ENCODE measurements around the gene CYSLTR2.

DNA sequence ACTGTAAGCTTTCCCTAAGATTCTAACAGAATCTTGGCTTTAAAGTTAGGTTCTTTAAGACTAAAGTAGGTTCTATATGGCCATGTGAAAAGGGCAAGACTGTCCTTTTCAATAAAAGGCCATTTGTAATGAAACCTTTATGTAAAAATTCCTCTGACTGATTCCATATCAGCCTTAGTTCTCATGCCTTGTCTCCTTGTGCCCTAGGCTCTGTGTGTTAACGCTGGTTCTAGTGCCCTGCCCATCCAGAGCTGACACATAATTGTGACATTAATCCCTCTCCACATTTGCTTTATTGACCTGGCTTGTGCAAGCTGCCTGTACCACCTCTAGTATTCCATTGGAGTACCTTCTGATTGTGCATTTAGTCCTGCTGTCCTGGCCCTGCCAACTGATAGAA, 28.2 kb downstream of the CYSLTR2 start:
- TF ChIP-seq, protein P1, sequence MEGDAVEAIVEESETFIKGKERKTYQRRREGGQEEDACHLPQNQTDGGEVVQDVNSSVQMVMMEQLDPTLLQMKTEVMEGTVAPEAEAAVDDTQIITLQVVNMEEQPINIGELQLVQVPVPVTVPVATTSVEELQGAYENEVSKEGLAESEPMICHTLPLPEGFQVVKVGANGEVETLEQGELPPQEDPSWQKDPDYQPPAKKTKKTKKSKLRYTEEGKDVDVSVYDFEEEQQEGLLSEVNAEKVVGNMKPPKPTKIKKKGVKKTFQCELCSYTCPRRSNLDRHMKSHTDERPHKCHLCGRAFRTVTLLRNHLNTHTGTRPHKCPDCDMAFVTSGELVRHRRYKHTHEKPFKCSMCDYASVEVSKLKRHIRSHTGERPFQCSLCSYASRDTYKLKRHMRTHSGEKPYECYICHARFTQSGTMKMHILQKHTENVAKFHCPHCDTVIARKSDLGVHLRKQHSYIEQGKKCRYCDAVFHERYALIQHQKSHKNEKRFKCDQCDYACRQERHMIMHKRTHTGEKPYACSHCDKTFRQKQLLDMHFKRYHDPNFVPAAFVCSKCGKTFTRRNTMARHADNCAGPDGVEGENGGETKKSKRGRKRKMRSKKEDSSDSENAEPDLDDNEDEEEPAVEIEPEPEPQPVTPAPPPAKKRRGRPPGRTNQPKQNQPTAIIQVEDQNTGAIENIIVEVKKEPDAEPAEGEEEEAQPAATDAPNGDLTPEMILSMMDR (conservative IDR thresholded peaks at IDR 0.05; ENCODE audit: low read length): no peak
- TF ChIP-seq EZH2phosphoT487 (IDR thresholded peaks at IDR 0.05; ENCODE audit: borderline replicate concordance, low read depth, low read length): no peak
